Fibroblast of mammary gland (primary cell): Measurements from ENCODE around the gene AATK.

Experiments used
- DNase-seq: peaks from one replicate; pipeline ENCODE4 v3.0.0-alpha.2; 2010; ENCODE audit warnings: low read depth
- H3K4me3 ChIP-seq: 2 replicates; pipeline ENCODE4 v1.5.1; 2011; ENCODE audit warnings: low read depth, mild to moderate bottlenecking, low read length, moderate library complexity; ENCODE audit not compliant: control insufficient read depth
- TF ChIP-seq, protein P1 (sequence below): conservative IDR thresholded peaks from 2 replicates; pipeline ENCODE4 v1.5.1; 2011; ENCODE audit warnings: low read depth, low read length, inconsistent platforms; ENCODE audit not compliant: control insufficient read depth, insufficient read depth

The AATK gene

DNA sequence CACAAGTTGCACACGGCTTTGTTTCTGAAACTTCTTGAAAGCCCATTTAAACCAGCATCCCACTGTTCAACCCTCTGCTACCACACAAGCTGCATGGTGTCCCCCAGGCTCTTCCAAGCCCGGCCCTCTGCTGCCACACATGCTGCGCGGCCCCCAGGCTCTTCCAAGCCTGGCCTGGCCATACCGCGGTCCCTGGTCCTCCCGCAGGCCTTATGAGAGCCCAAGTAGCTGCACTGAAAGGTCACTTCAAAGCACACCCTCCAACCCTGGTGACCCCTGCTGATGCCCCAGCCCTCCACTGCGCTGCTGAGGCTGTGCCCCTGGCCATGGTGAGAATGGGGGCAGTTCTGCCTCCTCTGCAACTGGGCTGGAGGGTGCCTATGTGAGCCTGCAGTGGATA is 26.6 kb downstream of the AATK start:
- DNase-seq: no peak
- TF ChIP-seq, protein P1, sequence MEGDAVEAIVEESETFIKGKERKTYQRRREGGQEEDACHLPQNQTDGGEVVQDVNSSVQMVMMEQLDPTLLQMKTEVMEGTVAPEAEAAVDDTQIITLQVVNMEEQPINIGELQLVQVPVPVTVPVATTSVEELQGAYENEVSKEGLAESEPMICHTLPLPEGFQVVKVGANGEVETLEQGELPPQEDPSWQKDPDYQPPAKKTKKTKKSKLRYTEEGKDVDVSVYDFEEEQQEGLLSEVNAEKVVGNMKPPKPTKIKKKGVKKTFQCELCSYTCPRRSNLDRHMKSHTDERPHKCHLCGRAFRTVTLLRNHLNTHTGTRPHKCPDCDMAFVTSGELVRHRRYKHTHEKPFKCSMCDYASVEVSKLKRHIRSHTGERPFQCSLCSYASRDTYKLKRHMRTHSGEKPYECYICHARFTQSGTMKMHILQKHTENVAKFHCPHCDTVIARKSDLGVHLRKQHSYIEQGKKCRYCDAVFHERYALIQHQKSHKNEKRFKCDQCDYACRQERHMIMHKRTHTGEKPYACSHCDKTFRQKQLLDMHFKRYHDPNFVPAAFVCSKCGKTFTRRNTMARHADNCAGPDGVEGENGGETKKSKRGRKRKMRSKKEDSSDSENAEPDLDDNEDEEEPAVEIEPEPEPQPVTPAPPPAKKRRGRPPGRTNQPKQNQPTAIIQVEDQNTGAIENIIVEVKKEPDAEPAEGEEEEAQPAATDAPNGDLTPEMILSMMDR: no peak
- H3K4me3 ChIP-seq: no peak overlapping the region

DNA sequence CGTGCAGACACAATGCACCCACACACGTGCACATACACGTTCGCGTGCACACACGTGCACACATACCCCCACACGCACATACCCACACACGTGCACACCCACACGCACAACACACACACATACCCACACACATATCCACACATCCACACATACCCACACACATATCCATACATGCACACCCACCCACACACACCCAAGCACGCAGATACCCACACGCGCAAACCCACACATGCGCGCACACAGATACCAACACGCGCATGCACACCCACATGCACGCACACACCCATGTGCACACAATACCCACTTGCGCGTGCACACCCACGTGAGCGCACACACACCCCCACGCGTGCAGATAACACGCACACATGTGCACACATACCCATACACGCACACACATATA is 27.5 kb downstream of the AATK start:
- TF ChIP-seq, protein P1: no peak
- no peak overlapping the region for H3K4me3 ChIP-seq
- no peak for DNase-seq

DNA sequence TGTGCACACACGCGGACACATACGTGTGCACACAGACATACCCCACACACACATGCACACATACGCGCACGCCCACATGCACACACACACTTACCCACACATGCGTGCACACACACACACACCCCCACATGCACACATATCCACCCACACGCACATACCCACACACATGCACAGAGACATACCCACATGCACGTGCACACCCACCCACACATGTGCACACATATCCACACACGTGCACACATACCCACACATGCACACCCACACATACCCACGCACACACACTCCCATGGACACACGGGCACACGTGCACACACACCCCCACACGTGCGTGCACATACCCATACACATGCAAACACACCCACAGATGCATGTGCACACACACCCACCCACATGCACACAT is 27.9 kb downstream of the AATK start:
- no peak for DNase-seq
- TF ChIP-seq, protein P1: no peak
- H3K4me3 ChIP-seq: no peak overlapping the region

DNA sequence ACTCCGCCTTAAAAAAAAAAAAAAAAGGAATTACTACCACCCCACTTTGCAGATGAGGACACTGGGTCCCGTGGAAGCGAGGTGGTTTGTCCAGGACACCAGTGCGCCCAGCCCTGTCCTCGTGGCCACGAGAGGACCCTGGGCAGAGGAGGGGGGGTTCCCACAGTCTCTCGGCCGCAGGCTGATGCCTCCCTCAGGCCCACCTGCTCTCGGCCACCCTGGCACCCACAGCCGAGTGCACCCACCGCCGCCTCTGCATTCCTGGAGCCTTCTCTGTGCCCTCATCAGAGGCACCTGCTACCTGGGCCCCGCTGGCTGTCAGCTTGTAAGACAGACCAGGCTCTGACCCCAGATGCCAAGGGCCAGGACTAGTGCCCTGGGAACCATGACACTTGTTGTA is 28.8 kb downstream of the AATK start:
- TF ChIP-seq, protein P1: no peak
- no peak for DNase-seq
- H3K4me3 ChIP-seq: no peak overlapping the region

DNA sequence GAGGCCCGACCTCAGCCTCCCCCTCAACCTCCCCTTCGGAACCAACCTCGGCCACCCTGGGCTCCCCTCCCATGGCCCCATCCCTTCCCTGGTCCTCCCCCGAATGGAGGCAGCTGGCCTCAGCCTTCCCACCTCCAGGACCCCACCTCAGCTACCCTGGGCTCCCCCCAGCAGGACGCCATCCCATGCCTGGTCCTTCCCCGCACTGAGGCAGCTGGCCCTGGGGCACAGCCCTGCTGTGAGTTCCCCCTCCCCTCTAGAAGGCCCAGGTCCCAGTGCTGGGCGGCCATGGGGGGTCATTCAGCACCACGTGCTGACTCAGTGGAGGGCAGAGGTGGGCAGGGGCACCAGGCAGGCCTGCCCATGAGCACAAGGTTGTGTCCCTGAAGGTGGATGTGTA is 29.7 kb downstream of the AATK start:
- TF ChIP-seq, protein P1: no peak
- no peak overlapping the region for H3K4me3 ChIP-seq
- DNase-seq: no peak

DNA sequence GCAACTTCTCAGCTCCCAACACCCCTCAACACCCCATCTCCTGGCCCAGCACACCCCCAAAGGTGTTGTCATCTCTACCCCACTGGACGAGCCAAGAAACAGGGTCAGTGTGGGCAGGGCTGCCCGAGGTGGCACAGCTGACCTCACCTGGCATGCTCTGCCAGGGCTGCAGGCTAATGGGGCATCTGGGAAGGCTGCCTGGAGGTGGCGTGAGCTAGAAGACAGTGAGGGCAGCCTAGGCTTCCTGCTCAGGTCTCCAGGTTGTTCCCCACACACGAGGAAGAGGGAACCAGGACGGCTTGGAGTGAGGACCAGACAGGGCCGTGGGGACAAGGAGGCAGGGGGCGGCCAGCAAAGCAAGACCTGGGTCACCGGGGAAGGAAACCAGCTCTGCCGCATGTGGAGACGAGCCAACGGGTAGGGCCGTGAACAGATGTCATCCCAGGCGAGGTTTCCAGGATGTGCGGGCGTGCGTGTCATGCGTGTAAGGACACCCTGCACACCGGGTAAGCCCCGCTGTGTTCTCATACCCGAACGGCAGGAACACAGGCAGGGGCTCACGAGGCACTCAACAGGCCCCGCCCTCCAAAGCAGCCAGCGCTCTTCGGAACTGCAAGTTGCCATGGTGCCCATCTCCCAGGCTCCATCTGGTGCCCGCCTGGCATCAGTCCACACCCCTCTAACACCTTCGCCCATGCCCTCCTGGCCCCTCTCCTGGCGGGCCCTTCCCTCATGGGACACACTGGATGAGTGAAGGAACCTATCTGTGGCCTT is 30.3 kb downstream of the AATK start:
- no peak overlapping the region for H3K4me3 ChIP-seq
- TF ChIP-seq, protein P1: no peak

More for the DNA sequence above, 30.3 kb downstream of the AATK start:
- no peak for DNase-seq
